Epithelial cell of esophagus (primary cell): ENCODE results near the gene ANKZF1.
"Not testable (repeated sequence)": the region's sequence is repeated elsewhere in the genome, so short reads cannot be mapped to it uniquely, and the experiment has no call there.

Experiments used
- DNase-seq: peaks from one replicate; pipeline ENCODE4 v3.0.0; 2010; ENCODE audit warnings: low read depth
- H3K4me3 ChIP-seq: 2 replicates; pipeline ENCODE4 v1.5.1; 2011; ENCODE audit warnings: mild to moderate bottlenecking, low read length, control low read depth
- CTCF ChIP-seq: IDR thresholded peaks from 2 replicates; pipeline ENCODE4 v1.5.1; 2011; ENCODE audit warnings: low read depth, mild to moderate bottlenecking, low read length, control low read depth, inconsistent platforms; ENCODE audit not compliant: insufficient read depth; ENCODE audit errors: missing control alignments

The ANKZF1 gene

GRCh38 chr2:219252570-219252899 is 22.9 kb downstream of the ANKZF1 start:
- peak overlapping the region; percentile 66 for H3K4me3 ChIP-seq
- no peak for TF ChIP-seq CTCF
- peak; percentile 14 for DNase-seq

- peak within 1 kb of the TSS; percentile 66 for H3K4me3 ChIP-seq
- peak; percentile 61 for DNase-seq
- TF ChIP-seq CTCF: no peak
Measured at GRCh38 chr2:219252900-219253752, 23.5 kb downstream of the ANKZF1 start, which contains the start of gene TUBA4B. Gene TUBA4B, plus strand, starts transcription at chr2:219253243. Its CDS starts 165 bp downstream, at chr2:219253408.

DNA sequence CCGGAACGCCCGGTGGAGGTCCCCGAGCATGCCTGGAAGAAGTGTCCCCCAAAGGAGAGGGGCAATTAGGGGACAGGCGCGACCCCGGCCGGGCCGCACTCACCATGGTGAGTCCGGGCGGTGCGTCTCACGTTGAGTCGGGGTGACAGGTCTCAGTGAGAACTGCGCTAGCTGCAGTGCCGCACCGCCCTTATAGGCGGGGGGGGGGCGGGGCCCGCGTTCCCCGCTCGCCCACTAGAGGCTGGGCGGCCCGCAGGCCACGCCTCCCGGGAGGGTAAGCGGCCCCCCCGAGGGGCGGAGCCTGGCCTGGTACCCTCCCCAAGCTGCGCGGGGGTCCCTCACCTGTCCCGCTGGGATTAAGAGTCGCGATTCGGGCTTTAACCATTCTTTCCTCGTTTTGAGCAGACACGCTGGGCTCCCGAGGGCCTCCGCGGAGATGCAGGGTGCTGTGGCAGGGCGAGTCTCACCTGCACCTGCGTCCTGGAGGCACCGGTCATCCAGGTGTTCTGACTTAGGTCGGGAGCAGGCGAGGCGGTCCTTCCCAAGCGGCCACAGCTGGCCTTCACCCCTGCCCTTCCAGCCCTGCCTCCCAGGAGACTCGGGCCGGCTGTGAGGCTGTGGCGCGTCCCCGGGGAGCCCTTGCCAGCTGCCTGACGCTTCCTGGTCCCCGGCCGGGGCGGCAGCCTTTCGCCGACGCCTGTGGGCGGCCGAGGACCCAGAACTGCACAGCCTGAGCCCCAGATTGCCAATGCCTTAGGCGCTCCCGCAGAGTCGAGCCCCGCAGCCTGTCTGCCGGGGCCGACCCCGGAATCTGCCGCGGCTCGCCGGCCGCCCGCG is 24.4 kb downstream of the ANKZF1 start, which contains the start of gene TUBA4A:
TSS of gene TUBA4A (minus strand) at position 166 of the 837 bp plus-strand sequence. CDS start at position 106, 60 bp downstream.
- peak; percentile 87 for DNase-seq
- TF ChIP-seq CTCF: peak; percentile 1
- H3K4me3 ChIP-seq: peak within 1 kb of the TSS; percentile 66

- DNase-seq: peak; percentile 38
Measured at GRCh38 chr2:219254590-219255201, 25.1 kb downstream of the ANKZF1 start.

DNA sequence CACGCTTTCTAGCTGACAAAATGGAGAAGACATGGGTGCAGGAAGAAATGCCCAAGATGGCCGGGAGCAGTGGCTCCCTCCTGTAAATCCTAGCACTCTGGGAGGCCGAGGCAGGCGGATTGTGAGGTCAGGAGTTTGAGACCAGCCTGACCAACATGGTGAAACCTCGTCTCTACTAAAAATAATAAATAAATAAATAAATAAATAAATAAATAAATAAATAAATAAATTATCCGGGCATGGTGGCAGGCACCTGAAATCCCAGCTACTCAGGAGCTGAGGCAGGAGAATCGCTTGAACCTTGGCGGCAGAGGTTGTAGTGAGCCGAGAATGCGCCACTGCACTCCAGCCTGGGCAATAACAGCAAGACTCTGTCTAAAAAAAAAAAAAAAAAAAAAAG is 29.3 kb downstream of the ANKZF1 start:
- not testable (repeated sequence) for DNase-seq, H3K4me3 ChIP-seq

More at GRCh38 chr2:219254590-219255201, 25.1 kb downstream of the ANKZF1 start:
- peak overlapping the region; percentile 66 for H3K4me3 ChIP-seq
- TF ChIP-seq CTCF: no peak

- TF ChIP-seq CTCF: no peak
- DNase-seq: no peak
Measured at GRCh38 chr2:219261024-219261855, 31.6 kb downstream of the ANKZF1 start.

More at GRCh38 chr2:219261024-219261855, 31.6 kb downstream of the ANKZF1 start:
- no peak overlapping the region for H3K4me3 ChIP-seq
